GM20000 (cell line): ENCODE measurements around the gene AKNA.

ENCODE experiments used
- DNase-seq: peaks from one replicate; pipeline ENCODE4 v3.0.0; 2012; ENCODE audit warnings: low spot score
- CTCF ChIP-seq: IDR thresholded peaks from 2 replicates; pipeline ENCODE4 v1.5.1; 2012; ENCODE audit warnings: mild to moderate bottlenecking, control low read depth; ENCODE audit errors: extremely low read depth, missing control alignments

Gene AKNA

GRCh38 chr9:114342755-114343440, 44.9 kb downstream of the AKNA start:
- DNase-seq: no peak
- no peak for TF ChIP-seq CTCF

GRCh38 chr9:114341991-114342390, 45.8 kb downstream of the AKNA start:
- TF ChIP-seq CTCF: no peak
- peak; percentile 9 for DNase-seq

- no peak for DNase-seq
- TF ChIP-seq CTCF: no peak
These were observed 46.5 kb downstream of the AKNA start for GRCh38 chr9:114341152-114341830.

- peak; percentile 88 for DNase-seq
- peak; percentile 87 for TF ChIP-seq CTCF
These were observed 48.5 kb downstream of the AKNA start for GRCh38 chr9:114339130-114339908.

GRCh38 chr9:114338187-114338586, 49.6 kb downstream of the AKNA start:
- DNase-seq: no peak
- TF ChIP-seq CTCF: no peak

GRCh38 chr9:114336699-114337395, 50.9 kb downstream of the AKNA start:
- DNase-seq: no peak
- no peak for TF ChIP-seq CTCF
